ENCODE measurements around the gene NPHP4. TPM values are rescaled to one million over a fixed set of nuclear protein-coding genes. Genes with fewer than 3 reads are reported as not detected.

The NPHP4 gene
- polyA plus RNA-seq, 3 donors = 0.39 to 13.7 (median 1.2) TPM

- Histone ChIP-seq H3K9me3 (replicated peaks in 1 of 2; ENCODE audit: control insufficient read depth in 1 of 2, insufficient read depth in 1 of 2, low read length in 2 of 2) (no peaks in the 10 kb centered on the region), H4K20me1 (ENCODE audit: insufficient read depth, low read length) (no peaks in the 10 kb centered on the region), H3K9ac (ENCODE audit: insufficient read depth, low read length, poor library complexity, severe bottlenecking) (no peak overlapping the region), H3K4me1 (ENCODE audit: control insufficient read depth in 1 of 2, insufficient read depth in 2 of 2, low read length in 2 of 2) (no peaks in the 10 kb centered on the region), H3K79me2 (ENCODE audit: insufficient read depth, low read length) (no peaks in the 10 kb centered on the region), H3K27ac (ENCODE audit: low read depth in 1 of 2, low read length in 2 of 2) (no peak overlapping the region), H3K36me3 (replicated peaks in 1 of 2; ENCODE audit: control insufficient read depth in 1 of 2, insufficient read depth in 2 of 2, low read length in 2 of 2) (peaks cover 0 to 5% of the 10 kb centered on the region in 2 donors), H3K4me2 (replicated peaks; ENCODE audit: extremely low read depth, low read length, poor library complexity, severe bottlenecking) (no peak overlapping the region), H3K4me3 (replicated peaks in 1 of 3; ENCODE audit: low read depth in 2 of 3, low read length in 3 of 3) (no peak overlapping the region), H3K27me3 (ENCODE audit: control insufficient read depth in 2 of 2, insufficient read depth in 2 of 2, low read length in 2 of 2) (no peaks in the 10 kb centered on the region), H2AFZ (ENCODE audit: insufficient read depth, low read depth, low read length, poor library complexity, severe bottlenecking) (no peak overlapping the region)
- H3K4me3 Mint-ChIP-seq = no peak overlapping the region
- H3K9me3 Mint-ChIP-seq = no peaks in the 10 kb centered on the region
- H3K27ac Mint-ChIP-seq = no peak overlapping the region
- peaks cover 25 to 43% of the 10 kb centered on the region in 2 donors for H3K36me3 Mint-ChIP-seq
- no peaks in the 10 kb centered on the region for H3K4me1 Mint-ChIP-seq
- no peak for DNase-seq
- no peak for TF ChIP-seq CTCF (IDR thresholded peaks at IDR 0.05)
- intact Hi-C loops (cut with micrococcal nuclease) = no loop called here
- WGBS (ENCODE audit: insufficient coverage) = 97% methylated on average over 24 of the region's 29 CpGs
- no peaks in the 10 kb centered on the region for H3K27me3 Mint-ChIP-seq (ENCODE audit: low read depth in 3 of 3)
These were observed 95.2 kb downstream of the NPHP4 start for GRCh38 chr1:5896706-5897660.

- Histone ChIP-seq H3K27ac (ENCODE audit: low read depth in 1 of 2, low read length in 2 of 2) (no peak overlapping the region), H3K4me3 (replicated peaks in 1 of 3; ENCODE audit: low read depth in 2 of 3, low read length in 3 of 3) (no peak overlapping the region), H3K27me3 (ENCODE audit: control insufficient read depth in 2 of 2, insufficient read depth in 2 of 2, low read length in 2 of 2) (no peaks in the 10 kb centered on the region), H3K36me3 (replicated peaks in 1 of 2; ENCODE audit: control insufficient read depth in 1 of 2, insufficient read depth in 2 of 2, low read length in 2 of 2) (peaks cover 0 to 5% of the 10 kb centered on the region in 2 donors), H3K9me3 (replicated peaks in 1 of 2; ENCODE audit: control insufficient read depth in 1 of 2, insufficient read depth in 1 of 2, low read length in 2 of 2) (no peaks in the 10 kb centered on the region), H3K9ac (ENCODE audit: insufficient read depth, low read length, poor library complexity, severe bottlenecking) (no peak overlapping the region), H4K20me1 (ENCODE audit: insufficient read depth, low read length) (no peaks in the 10 kb centered on the region), H3K4me2 (replicated peaks; ENCODE audit: extremely low read depth, low read length, poor library complexity, severe bottlenecking) (no peak overlapping the region), H2AFZ (ENCODE audit: insufficient read depth, low read depth, low read length, poor library complexity, severe bottlenecking) (no peak overlapping the region), H3K79me2 (ENCODE audit: insufficient read depth, low read length) (no peaks in the 10 kb centered on the region), H3K4me1 (ENCODE audit: control insufficient read depth in 1 of 2, insufficient read depth in 2 of 2, low read length in 2 of 2) (no peaks in the 10 kb centered on the region)
- Mint-ChIP-seq H3K4me1 (no peaks in the 10 kb centered on the region), H3K36me3 (peaks cover 25 to 43% of the 10 kb centered on the region in 2 donors), H3K27ac (no peak overlapping the region), H3K27me3 (ENCODE audit: low read depth in 3 of 3) (no peaks in the 10 kb centered on the region), H3K9me3 (no peaks in the 10 kb centered on the region), H3K4me3 (no peak overlapping the region)
- TF ChIP-seq CTCF (IDR thresholded peaks at IDR 0.05) = no peak
- no peak for DNase-seq
- intact Hi-C loops (cut with micrococcal nuclease) = no loop called here
- WGBS (ENCODE audit: insufficient coverage) = 98% methylated on average over 20 of the region's 30 CpGs
These were observed 96.5 kb downstream of the NPHP4 start for GRCh38 chr1:5895446-5896406.
